ENCODE data around the gene CLCN7. TPM values are rescaled to one million over a fixed set of nuclear protein-coding genes. Genes with fewer than 3 reads are reported as not detected.

Gene CLCN7
- total and polyA plus RNA-seq, 2 of the 4 experiments (the other 2 are of a cell fraction) = 10.8 to 45.2 TPM

- intact Hi-C loops (cut with micrococcal nuclease) = loop anchor here (10.0 kb wide), 1 partner anchor 45 kb away; the partner anchor contains the start of gene UQCC4
- no peak overlapping the region for H2BK5ac ChIP-seq (ENCODE audit: low read depth, low read length, poor library complexity, severe bottlenecking)
- H3K4me3 ChIP-seq (ENCODE audit: insufficient read depth, low read depth, low read length) = no peak overlapping the region
- TF ChIP-seq RFX5 (IDR thresholded peaks at IDR 0.05; ENCODE audit: low read depth, low read length) = no peak
- no peak for TF ChIP-seq RAD21 (IDR thresholded peaks at IDR 0.05; ENCODE audit: low read length)
- TF ChIP-seq MXI1 (IDR thresholded peaks at IDR 0.05; ENCODE audit: borderline replicate concordance, low read depth, low read length) = no peak
- no peak for TF ChIP-seq NFE2L2 (IDR thresholded peaks at IDR 0.05; ENCODE audit: low read depth, low read length)
- TF ChIP-seq CEBPB (IDR thresholded peaks at IDR 0.05; ENCODE audit: low read depth, low read length) = no peak
- TF ChIP-seq BHLHE40 (IDR thresholded peaks at IDR 0.05; ENCODE audit: low read depth, low read length) = no peak
- TF ChIP-seq, protein P1, sequence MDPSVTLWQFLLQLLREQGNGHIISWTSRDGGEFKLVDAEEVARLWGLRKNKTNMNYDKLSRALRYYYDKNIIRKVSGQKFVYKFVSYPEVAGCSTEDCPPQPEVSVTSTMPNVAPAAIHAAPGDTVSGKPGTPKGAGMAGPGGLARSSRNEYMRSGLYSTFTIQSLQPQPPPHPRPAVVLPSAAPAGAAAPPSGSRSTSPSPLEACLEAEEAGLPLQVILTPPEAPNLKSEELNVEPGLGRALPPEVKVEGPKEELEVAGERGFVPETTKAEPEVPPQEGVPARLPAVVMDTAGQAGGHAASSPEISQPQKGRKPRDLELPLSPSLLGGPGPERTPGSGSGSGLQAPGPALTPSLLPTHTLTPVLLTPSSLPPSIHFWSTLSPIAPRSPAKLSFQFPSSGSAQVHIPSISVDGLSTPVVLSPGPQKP (IDR thresholded peaks at IDR 0.05; ENCODE audit: borderline replicate concordance, low read depth, low read length) = no peak
- TF ChIP-seq CTCF (conservative IDR thresholded peaks at IDR 0.05; ENCODE audit: low read depth, low read length) = no peak
- no peak for TF ChIP-seq MAFK (IDR thresholded peaks at IDR 0.05; ENCODE audit: low read depth, low read length)
- no peak for TF ChIP-seq MAZ (IDR thresholded peaks at IDR 0.05; ENCODE audit: borderline replicate concordance, low read depth, low read length)
- no peak for TF ChIP-seq POLR2A (IDR thresholded peaks at IDR 0.05; ENCODE audit: low read depth, low read length)
- no peak for TF ChIP-seq CHD1 (IDR thresholded peaks at IDR 0.05; ENCODE audit: low read depth, low read length)
- no peak for TF ChIP-seq RCOR1 (IDR thresholded peaks at IDR 0.05; ENCODE audit: insufficient replicate concordance, low read length)
- no peak for TF ChIP-seq FOS (IDR thresholded peaks at IDR 0.05; ENCODE audit: low read depth, low read length)
- peaks cover 14% of the 10 kb centered on the region for H3K9me1 ChIP-seq (ENCODE audit: insufficient read depth, low read length)
- H4K91ac ChIP-seq (ENCODE audit: insufficient read depth, low read depth, low read length) = no peak overlapping the region
- peaks cover 46% of the 10 kb centered on the region for H4K20me1 ChIP-seq (ENCODE audit: insufficient read depth, low read length)
- BruUV-seq (replicated peaks) = no TSS peak
- no peak overlapping the region for H3K23ac ChIP-seq (ENCODE audit: low read depth, low read length)
- no peak overlapping the region for H3K9ac ChIP-seq (ENCODE audit: low read depth, low read length)
- H3K9me3 ChIP-seq (ENCODE audit: control insufficient read depth, insufficient read depth, low read length) = no peaks in the 10 kb centered on the region
- in situ Hi-C loops (cut with MboI; ENCODE audit: low sequenced_read_pairs) = no loop called here
- peaks cover 32 to 72% of the 10 kb centered on the region in 2 experiments for H3K79me1 ChIP-seq (ENCODE audit: low read depth in 1 of 2, low read length in 2 of 2)
- H3K14ac ChIP-seq (replicated peaks; ENCODE audit: low read depth, low read length) = no peak overlapping the region
- H4K8ac ChIP-seq (ENCODE audit: low read depth in 2 of 2, low read length in 2 of 2) = no peak overlapping the region
- ATAC-seq (ENCODE audit: low read depth) (no peak), DNase-seq (no peak)
- no peak overlapping the region for H2BK120ac ChIP-seq (ENCODE audit: low read depth, low read length)
- H4K5ac ChIP-seq (ENCODE audit: low read depth, low read length) = no peak overlapping the region
- CTCF ChIA-PET = interaction anchor here (0.6 kb wide), 1 partner anchor 47 kb away, joined by 3 read pairs; no protein-coding TSS in a partner anchor
- no peak overlapping the region for H3K18ac ChIP-seq (ENCODE audit: low read depth, low read length)
- H3K27me3 ChIP-seq (ENCODE audit: control insufficient read depth, insufficient read depth, low read length) = no peaks in the 10 kb centered on the region
- H3K27ac ChIP-seq (ENCODE audit: insufficient read depth, low read length) = no peak overlapping the region
- H2BK15ac ChIP-seq (ENCODE audit: low read depth, low read length) = no peak overlapping the region
- peaks cover 5% of the 10 kb centered on the region; the same call in 1 of the 2 replicates for H3K36me3 ChIP-seq (ENCODE audit: control insufficient read depth, insufficient read depth, low read length)
- H2BK20ac ChIP-seq (ENCODE audit: low read depth, low read length) = no peak overlapping the region
- no peak overlapping the region for H3K4ac ChIP-seq (ENCODE audit: low read depth, low read length)
- 0 out of 2 replicates have a peak, but pooled peaks cover 4% of the 10 kb centered on the region for H3K4me1 ChIP-seq (ENCODE audit: control insufficient read depth, insufficient read depth, low read length)
- no peak overlapping the region for H2AFZ ChIP-seq (replicated peaks; ENCODE audit: low read length, poor library complexity)
- H2AK9ac ChIP-seq (replicated peaks; ENCODE audit: low read depth, low read length, poor library complexity) = peak overlapping the region; percentile 69
- WGBS, 2 experiments (ENCODE audit: extremely low coverage in 2 of 2, insufficient read length in 1 of 2) = 84% methylated on average over 19 of the region's 20 CpGs; no CpG with 5 or more reads in 1 of the 2 experiments
- no peak overlapping the region for H3K4me2 ChIP-seq (ENCODE audit: low read depth, low read length)
- dilution Hi-C loops (cut with HindIII; ENCODE audit: low sequenced_read_pairs, unreplicated experiment) = no loop called here
- POLR2A ChIA-PET (ENCODE audit: unreplicated experiment) = no interaction called here
- no peak overlapping the region for H3K56ac ChIP-seq (ENCODE audit: extremely low read depth, insufficient read depth, low read length)
- H2AK5ac ChIP-seq (ENCODE audit: low read depth, low read length) = no peak overlapping the region
Observed at GRCh38 chr16:1469693-1470201, 5.1 kb downstream of the CLCN7 start.

Measured in IMR-90 (cell line).